ENCODE measurements around the gene ARHGEF6.

Gene ARHGEF6

GRCh38 chrX:136731207-136731782, 49.4 kb downstream of the ARHGEF6 start:
- no peaks in the 10 kb centered on the region for H3K27me3 ChIP-seq (ENCODE audit: insufficient read depth, low read length, poor library complexity, severe bottlenecking)
- H3K36me3 ChIP-seq (ENCODE audit: insufficient read depth, low read length) = peaks cover 36% of the 10 kb centered on the region
- H3K4me3 ChIP-seq (ENCODE audit: low read length, poor library complexity, severe bottlenecking) = no peak overlapping the region
- H3K9ac ChIP-seq (ENCODE audit: low read depth, low read length, poor library complexity, severe bottlenecking) = no peak overlapping the region
- H3K4me1 ChIP-seq (ENCODE audit: insufficient read depth, low read length, poor library complexity, severe bottlenecking) = peaks cover 16% of the 10 kb centered on the region
- H3K9me2 ChIP-seq (replicated peaks; ENCODE audit: low read depth, low read length) = no peaks in the 10 kb centered on the region
- no peak overlapping the region for H2AFZ ChIP-seq (ENCODE audit: low read length)
- peaks cover 11% of the 10 kb centered on the region for H3K79me2 ChIP-seq (ENCODE audit: insufficient read depth, low read length)
- no peaks in the 10 kb centered on the region for H3F3A ChIP-seq (ENCODE audit: low read depth)
- H3K9me3 ChIP-seq (ENCODE audit: insufficient read depth, low read depth, low read length) = no peaks in the 10 kb centered on the region
- H3K4me2 ChIP-seq (ENCODE audit: low read depth, low read length, poor library complexity, severe bottlenecking) = no peak overlapping the region
- peaks cover 6% of the 10 kb centered on the region for H4K20me1 ChIP-seq (ENCODE audit: insufficient read depth, low read length, poor library complexity, severe bottlenecking)
- TF ChIP-seq CTCF (conservative IDR thresholded peaks at IDR 0.05; ENCODE audit: low read length) (no peak), EZH2phosphoT487 (IDR thresholded peaks at IDR 0.05; ENCODE audit: borderline replicate concordance) (no peak)

- Histone ChIP-seq H3K9me2 (replicated peaks; ENCODE audit: low read depth, low read length) (no peaks in the 10 kb centered on the region), H3K9ac (ENCODE audit: low read depth, low read length, poor library complexity, severe bottlenecking) (no peak overlapping the region), H3K4me2 (ENCODE audit: low read depth, low read length, poor library complexity, severe bottlenecking) (no peak overlapping the region), H3K4me3 (ENCODE audit: low read length, poor library complexity, severe bottlenecking) (no peak overlapping the region), H2AFZ (ENCODE audit: low read length) (no peak overlapping the region), H3F3A (ENCODE audit: low read depth) (no peaks in the 10 kb centered on the region), H3K27me3 (ENCODE audit: insufficient read depth, low read length, poor library complexity, severe bottlenecking) (no peaks in the 10 kb centered on the region), H3K36me3 (ENCODE audit: insufficient read depth, low read length) (peaks cover 31% of the 10 kb centered on the region), H4K20me1 (ENCODE audit: insufficient read depth, low read length, poor library complexity, severe bottlenecking) (no peaks in the 10 kb centered on the region), H3K79me2 (ENCODE audit: insufficient read depth, low read length) (no peaks in the 10 kb centered on the region), H3K9me3 (ENCODE audit: insufficient read depth, low read depth, low read length) (no peaks in the 10 kb centered on the region), H3K4me1 (ENCODE audit: insufficient read depth, low read length, poor library complexity, severe bottlenecking) (peaks cover 5% of the 10 kb centered on the region)
- no peak for TF ChIP-seq CTCF (conservative IDR thresholded peaks at IDR 0.05; ENCODE audit: low read length)
- TF ChIP-seq EZH2phosphoT487 (IDR thresholded peaks at IDR 0.05; ENCODE audit: borderline replicate concordance) = no peak
Observed at GRCh38 chrX:136728393-136728792, 52.3 kb downstream of the ARHGEF6 start.

- Histone ChIP-seq H3K27me3 (ENCODE audit: insufficient read depth, low read length, poor library complexity, severe bottlenecking) (no peaks in the 10 kb centered on the region), H3K36me3 (ENCODE audit: insufficient read depth, low read length) (peaks cover 23% of the 10 kb centered on the region), H3K4me3 (ENCODE audit: low read length, poor library complexity, severe bottlenecking) (no peak overlapping the region), H3K4me1 (ENCODE audit: insufficient read depth, low read length, poor library complexity, severe bottlenecking) (peaks cover 5% of the 10 kb centered on the region), H3K4me2 (ENCODE audit: low read depth, low read length, poor library complexity, severe bottlenecking) (no peak overlapping the region), H3K9ac (ENCODE audit: low read depth, low read length, poor library complexity, severe bottlenecking) (no peak overlapping the region), H3F3A (ENCODE audit: low read depth) (no peaks in the 10 kb centered on the region), H2AFZ (ENCODE audit: low read length) (no peak overlapping the region), H3K9me3 (ENCODE audit: insufficient read depth, low read depth, low read length) (no peaks in the 10 kb centered on the region), H4K20me1 (ENCODE audit: insufficient read depth, low read length, poor library complexity, severe bottlenecking) (no peaks in the 10 kb centered on the region), H3K9me2 (replicated peaks; ENCODE audit: low read depth, low read length) (no peaks in the 10 kb centered on the region), H3K79me2 (ENCODE audit: insufficient read depth, low read length) (no peaks in the 10 kb centered on the region)
- no peak for TF ChIP-seq CTCF (conservative IDR thresholded peaks at IDR 0.05; ENCODE audit: low read length)
- no peak for TF ChIP-seq EZH2phosphoT487 (IDR thresholded peaks at IDR 0.05; ENCODE audit: borderline replicate concordance)
Observed at GRCh38 chrX:136725441-136726104, 55.2 kb downstream of the ARHGEF6 start.

All from Loucy (cell line).